Tibial nerve (tissue), 4 donors: ENCODE data around the gene PGBD5.

Experiments used
- EP300 ChIP-seq, 2 donors: sonication (generic); formaldehyde crosslinking; IDR thresholded peaks; one replicate each; pipeline ENCODE4 v1.6.1; 2017; ENCODE audit warnings: antibody characterized with exemption in 2 of 2, mild to moderate bottlenecking in 1 of 2
- TF ChIP-seq, protein P1 (sequence below), 5 experiments: fragments of 200-600 bp in 3 of 5; fragments of 450-650 bp in 2 of 5; sonication (generic) in 3 of 5; IDR thresholded peaks; one replicate each; pipeline ENCODE4 v1.5.1; 2016 to 2019; ENCODE audit warnings: antibody characterized with exemption in 5 of 5, mild to moderate bottlenecking in 3 of 5, moderate library complexity in 2 of 5

DNA sequence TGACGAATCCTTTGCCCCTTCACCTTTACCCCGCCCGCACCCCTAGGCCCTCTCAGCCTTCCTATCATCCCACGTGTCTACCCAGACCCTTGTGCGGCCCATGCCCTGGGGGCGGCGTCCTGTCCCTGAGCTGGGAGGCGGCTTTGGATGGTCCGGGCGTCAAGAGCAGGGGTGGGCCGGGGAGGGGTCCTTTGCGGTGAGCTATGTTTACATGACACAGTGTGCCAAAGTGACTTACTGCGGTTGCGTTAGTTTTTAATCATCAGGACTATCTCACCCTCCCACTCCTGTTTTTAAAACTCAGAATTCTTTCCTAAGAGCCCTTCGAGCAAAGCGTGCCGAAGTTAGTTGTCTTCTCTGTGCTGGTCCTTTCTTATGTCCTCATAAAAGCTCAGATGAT lies 144.6 kb downstream of the PGBD5 start:
- TF ChIP-seq, protein P1, sequence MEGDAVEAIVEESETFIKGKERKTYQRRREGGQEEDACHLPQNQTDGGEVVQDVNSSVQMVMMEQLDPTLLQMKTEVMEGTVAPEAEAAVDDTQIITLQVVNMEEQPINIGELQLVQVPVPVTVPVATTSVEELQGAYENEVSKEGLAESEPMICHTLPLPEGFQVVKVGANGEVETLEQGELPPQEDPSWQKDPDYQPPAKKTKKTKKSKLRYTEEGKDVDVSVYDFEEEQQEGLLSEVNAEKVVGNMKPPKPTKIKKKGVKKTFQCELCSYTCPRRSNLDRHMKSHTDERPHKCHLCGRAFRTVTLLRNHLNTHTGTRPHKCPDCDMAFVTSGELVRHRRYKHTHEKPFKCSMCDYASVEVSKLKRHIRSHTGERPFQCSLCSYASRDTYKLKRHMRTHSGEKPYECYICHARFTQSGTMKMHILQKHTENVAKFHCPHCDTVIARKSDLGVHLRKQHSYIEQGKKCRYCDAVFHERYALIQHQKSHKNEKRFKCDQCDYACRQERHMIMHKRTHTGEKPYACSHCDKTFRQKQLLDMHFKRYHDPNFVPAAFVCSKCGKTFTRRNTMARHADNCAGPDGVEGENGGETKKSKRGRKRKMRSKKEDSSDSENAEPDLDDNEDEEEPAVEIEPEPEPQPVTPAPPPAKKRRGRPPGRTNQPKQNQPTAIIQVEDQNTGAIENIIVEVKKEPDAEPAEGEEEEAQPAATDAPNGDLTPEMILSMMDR (IDR thresholded peaks at IDR 0.05), result no peak
- no peak for TF ChIP-seq EP300 (IDR thresholded peaks at IDR 0.05)
